Hindlimb muscle (tissue), 1 donor: Measurements from ENCODE around the gene MARK4. TPM values are rescaled to one million over a fixed set of nuclear protein-coding genes. Genes with fewer than 3 reads are reported as not detected.
"Not testable (repeated sequence)": the region's sequence is repeated elsewhere in the genome, so short reads cannot be mapped to it uniquely, and the experiment has no call there.

ENCODE experiments used
- DNase-seq: peaks from one replicate; pipeline ENCODE4 v3.0.0-alpha.2; 2013
- polyA plus RNA-seq: library from polyadenylated mRNA; unstranded; fragments of 120-200 nt; gene quantifications from one replicate; pipeline ENCODE4 v1.2.1, GENCODE V29; 2013; ENCODE audit not compliant: insufficient read length

The MARK4 gene
- polyA plus RNA-seq, result 39.1 TPM

DNA sequence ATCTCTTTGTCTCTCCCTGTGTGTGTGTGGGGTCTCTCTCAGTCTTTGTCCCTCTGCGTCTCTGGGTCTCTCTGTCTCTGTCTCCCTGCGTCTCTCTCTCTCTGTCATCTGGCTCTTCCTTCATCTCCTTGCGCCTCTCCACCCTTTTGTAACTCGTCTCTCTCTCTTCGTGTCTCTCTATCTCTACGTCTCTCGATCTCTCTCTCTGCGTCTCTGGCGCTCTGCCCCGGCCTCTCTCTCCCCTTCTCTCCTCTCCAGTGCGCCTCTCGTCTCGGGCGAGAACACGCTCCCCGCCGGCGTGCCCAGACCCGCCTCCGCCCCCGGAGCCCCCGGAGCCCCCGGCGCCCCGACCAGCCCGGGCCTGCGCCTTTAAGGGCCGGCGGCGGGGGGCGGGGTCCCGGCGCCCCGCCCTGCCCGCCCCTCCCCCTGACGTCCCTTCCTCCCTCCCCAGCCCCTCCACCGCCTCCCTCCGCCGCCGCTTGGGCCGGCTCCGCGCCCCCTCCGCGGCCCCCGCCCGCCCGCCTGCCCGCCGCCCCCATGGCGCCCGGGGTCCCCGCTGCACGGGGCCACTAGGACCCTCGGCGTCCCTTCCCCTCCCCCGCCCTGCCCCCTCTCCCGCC, at the start of gene MARK4:
MARK4 (plus strand) TSS at position 440 of the 620 bp plus-strand sequence. CDS start 318 bp downstream, outside the sequence.
- peak; percentile 58 for DNase-seq

DNA sequence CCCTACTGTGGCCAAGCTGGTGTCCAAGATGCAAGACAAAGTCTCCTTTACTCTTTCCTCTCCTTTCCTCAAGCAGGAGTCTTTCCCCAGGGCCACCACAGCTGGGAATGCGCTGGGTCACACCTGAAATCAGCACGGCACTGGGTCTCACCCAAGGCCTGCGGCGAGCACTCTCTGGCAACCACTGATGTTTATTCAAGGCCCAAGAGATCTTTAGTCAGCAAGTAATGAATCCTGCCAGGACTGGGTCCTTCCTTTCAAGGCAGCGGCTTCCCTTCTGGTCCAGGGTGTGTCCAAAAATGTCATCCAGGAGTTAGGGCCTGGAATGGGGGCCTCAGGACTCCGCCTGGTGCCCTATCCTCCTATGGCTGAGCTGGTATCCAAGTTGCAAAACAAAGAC, 48.4 kb upstream of the MARK4 start:
- no peak for DNase-seq

DNA sequence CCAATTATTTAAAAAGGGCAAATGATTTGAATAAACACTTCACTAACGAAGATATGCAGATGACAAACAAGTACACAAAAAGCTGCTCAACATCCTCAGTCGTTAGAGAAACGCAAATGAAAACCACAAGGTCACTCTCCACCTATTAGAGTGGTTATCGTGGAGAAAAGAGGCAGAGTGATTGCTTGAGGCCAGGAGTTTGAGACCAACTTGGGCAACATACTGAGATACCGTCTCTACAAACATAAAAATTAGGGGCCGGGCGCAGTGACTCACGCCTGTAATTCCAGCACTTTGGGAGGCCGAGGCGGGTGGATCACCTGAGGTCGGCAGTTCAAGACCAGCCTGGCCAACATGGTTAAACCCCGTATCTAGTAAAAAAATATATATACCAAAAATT, 45.3 kb upstream of the MARK4 start:
- no peak for DNase-seq

DNA sequence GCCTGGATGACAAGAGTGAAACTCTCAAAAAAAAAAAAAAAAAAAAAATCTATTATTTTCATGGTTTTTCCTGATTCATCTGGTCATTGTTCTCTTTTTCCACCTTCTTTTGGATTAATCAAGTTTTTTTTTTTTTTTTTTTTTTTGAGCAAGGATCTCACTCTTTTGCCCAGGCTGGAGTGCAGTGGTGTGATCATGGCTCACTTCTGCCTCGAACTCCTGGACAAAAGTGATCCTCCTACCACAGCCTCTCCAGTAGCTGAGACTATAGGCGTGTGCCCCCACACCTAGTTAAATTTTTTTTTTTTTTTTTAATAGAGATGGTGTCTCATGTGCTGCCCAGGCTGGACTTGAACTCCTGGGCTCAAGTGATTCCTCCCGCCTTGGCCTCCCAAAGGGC, 44.7 kb upstream of the MARK4 start:
- DNase-seq, result no peak

DNA sequence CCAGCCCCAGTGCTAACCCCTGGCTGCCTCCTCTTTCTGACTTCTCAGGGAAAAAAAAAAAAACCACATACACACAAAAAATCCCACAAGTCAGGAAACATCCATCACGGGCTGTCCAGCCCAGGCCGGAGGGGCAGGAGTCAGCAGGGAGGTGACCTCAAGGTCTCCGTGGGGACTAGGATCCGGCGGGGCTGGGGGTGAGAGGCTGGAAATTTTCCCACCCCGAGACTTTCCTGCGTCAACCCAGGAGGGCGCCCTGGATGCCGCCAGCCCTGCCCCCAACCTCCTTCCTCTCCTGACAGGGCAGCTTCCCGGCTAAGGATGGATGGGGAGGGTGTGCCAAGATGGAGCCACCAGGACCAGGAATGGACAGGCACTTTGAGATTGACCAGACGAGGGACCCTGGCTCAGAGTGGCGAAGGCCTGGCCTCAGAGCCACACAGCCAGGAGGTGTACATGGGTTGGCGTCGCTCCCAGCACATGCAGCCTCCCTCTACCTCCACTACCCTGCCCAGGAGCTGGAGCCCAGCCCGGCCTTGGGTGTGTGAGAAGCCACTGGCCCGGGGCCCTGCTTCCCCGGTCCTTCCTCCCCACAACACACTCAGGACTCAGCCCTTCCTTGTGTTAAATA, 39.2 kb upstream of the MARK4 start:
- DNase-seq, result peak; percentile 12

DNA sequence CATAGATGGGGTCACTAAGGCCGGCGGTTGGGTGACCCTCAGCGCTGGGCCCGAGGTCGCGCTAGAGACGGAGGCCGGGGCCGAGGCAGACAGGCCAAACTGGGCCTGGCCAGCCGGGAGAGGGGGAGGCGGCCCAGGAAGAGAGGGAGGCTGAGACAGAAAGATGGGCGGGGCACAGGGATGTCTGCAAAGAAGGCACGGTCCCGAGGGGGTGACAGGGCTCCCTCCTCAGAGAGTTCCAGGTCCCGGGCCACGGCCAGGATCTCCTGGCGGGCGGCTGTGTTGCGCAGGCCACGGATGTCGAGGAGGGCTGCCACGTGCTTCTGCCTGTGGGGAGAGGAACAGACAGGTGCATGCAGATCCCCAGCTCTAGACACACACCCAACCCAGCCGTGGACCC, 38.0 kb upstream of the MARK4 start:
- no peak for DNase-seq

DNA sequence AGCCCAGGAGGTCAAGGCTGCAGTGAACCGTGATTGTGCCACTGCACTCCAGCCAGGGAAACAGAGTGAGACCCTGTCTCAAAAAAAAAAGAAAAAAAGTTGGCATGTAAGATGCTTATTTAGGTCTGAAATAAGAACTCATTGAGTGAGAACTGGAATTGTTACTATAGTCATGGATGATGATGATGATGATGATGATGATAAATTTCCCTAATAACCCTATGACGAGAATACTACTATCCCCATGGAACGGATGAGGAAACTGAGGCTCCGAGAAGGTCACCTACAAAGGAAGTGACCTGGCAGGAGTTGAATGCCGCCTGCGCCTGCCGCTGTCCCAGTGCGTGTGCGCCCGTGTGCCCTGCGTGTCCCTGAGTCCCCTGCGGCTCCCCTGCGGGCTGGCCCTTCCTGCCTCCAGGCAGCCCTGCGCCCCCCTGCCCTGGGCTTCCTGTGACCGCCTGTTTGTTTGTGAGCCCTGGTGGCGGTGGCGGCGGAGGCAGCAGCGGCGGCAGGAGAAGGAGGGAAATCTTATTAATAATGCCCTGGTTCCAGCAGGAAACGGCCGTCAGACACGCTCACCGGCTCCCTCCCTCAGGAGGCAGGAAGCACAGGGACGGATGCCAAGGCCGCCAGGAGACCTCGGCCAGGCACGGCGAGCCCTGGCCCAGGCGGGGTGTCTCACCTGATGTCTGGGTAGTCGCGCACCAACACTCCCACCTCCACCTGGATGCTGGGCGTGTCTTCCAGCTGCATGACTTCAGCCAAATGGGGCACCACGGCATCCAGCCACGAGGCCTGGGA, 35.5 kb upstream of the MARK4 start:
- no peak for DNase-seq

DNA sequence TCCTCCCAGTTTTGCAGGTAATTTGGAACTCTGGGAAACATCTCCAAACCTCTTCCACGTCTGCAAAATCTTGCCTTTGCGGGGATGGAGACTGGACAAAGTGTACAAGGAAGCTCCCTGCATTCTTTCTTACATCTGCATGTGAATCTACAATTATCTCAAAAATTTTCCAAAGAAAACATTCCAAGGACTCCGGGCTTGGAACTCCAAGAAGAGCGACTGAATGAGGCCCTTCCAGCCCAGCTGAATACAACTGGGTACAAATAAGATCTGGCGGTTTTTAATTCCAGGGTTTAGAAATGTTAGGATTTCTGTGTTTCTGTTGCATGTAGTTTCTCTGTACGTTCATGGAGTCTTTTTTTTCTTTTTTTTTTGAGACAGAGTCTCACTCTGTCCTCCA, 34.4 kb upstream of the MARK4 start:
- peak; percentile 12 for DNase-seq

DNA sequence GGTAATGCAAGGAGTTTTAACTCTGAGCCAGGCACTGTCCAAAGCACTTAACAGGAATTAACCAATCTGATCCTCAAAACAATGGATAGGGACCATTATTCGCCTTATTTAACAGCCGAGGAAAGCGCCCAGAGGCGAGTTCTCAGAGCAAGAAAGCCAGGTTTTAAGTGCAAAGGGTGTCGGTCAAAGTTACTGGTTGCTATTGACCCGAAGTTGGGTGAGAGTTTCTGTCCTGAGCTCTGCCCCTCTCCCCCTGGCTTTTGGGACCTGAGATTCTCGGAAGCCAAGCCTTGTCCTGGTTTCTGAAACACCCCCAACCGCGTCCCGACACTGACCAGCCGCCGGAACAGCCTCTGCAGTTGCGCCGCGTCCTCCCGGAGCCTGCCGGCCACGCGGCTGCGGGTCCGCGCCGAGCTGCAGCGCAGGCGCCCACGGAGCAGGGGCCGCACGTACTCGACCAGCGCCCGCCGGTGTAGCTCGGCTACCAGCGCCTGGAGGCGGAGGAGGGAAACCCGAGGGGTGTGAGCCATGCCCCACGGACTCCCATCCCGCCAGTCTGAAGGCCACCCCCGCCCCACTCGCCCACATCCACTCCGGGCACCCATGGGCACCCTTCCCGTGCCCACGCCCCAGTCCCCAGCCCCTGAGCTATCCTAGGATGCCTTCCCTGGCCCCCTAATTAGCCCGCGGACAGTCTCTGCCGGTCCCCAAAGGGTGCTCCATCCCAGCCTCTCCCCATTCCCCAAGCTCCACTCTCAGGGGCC, 33.7 kb upstream of the MARK4 start:
- no peak for DNase-seq

DNA sequence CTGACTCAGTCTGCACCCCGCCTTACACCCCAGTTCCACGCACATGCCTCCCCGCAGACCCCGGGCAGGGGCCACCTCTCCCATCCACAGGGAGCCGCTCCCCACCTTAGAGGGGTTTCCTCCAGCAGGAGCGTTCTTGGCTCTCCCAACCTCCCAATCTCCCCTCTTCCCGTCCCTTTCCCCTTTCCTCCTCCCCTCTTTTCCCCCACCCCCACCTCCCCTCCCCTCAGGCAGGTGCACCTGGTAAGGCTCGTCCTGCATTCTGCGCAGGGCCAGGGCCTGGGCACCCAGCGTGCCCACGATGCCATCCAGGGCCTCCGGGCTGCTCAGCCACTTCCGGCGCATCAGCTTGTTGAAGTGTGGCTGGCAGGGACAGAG, 33.1 kb upstream of the MARK4 start:
- DNase-seq, result no peak

DNA sequence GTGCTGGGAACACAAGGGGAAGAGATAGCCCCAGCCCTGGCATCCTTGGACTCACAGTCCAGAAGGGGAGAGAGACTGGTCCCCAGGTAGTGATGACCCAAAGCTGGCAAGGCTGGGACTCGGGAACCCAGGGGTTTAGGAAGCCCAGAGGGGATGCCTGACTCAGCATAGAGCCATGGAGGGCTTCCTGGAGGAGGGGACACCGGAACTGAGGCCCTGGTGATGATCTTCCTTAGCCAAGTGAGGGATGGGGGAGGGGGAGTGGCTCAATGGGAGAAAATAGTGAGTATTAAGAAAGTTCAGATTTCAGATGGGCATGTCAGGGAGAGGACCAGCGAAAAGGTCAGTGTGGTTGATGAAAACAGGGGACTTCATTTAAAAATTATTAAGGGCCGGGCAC, 32.6 kb upstream of the MARK4 start:
- DNase-seq, result no peak

DNA sequence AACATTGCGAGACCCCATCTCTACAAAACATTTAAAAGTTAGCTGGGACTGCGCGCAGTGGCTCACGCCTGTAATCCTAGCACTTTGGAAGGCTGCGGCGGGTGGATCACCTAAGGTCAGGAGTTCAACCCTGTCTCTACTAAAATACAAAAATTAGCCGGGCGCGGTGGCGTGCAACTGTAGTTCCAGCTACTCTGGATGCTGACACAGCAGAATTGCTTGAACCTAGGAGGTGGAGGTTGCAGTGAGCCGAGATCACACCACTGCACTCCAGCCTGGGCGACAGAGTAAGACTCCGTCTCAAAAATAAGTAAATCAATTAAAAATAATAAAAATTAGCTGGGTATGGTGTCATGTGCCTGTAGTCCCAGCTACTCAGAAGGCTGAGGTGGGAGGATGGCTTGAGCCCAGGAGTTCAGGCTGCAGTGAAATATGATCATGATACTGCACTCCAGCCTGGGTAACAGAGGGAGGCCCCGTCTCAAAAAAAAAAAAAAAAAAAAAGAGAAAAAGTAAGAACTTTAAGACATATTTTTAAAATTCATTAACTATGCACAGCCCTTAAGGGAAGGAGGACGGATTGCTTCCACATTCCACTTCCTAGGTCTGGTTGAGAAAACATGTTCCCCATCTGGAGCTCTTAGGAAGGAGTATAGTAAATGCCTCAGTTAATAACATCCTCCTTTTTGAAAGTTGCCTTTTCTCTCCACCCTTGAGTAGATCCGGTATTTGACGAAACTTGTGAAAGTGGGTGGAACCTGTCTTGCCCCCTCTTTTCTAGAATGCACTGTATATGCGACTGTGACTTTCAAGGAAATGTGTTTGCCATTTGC, 31.9 kb upstream of the MARK4 start:
- no peak for DNase-seq

DNA sequence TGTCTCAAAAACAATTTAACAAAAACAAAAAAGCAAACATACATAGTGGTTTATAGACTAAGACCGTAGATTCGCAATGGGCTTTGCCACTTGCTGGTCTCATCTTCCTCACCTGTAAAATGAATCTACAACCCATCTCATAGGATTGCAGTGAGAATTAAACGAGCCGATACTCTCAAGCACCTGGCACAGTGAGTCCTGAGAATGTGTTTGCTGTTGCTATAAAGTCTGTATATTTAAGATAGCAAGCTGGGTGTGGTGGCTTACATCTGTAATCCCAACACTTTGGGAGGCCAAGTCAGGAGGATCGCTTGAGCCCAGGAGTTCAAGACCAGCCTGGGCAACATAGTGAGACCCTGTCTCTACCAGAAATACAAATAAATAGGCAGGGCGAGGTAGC, 28.3 kb upstream of the MARK4 start:
- no peak for DNase-seq

DNA sequence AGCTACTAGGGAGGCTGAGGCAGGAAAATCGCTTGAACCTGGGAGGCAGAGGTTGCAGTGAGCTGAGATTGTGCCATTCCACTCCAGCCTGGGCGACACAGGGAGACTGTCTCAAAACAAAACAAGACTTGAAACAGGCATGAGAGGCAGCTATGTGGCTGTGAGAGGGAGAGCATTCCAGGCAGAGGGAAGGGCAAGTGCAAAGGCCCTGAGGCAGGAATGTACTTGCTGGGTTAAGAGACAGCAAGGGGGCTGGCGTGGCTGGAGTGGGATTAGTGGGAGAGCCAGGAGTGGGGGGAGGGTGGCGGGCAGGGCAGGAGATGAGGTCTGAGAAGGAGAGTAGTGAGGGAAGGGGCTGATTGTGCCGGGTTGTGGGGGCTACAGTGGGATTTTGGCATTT, 27.2 kb upstream of the MARK4 start:
- DNase-seq, result no peak

DNA sequence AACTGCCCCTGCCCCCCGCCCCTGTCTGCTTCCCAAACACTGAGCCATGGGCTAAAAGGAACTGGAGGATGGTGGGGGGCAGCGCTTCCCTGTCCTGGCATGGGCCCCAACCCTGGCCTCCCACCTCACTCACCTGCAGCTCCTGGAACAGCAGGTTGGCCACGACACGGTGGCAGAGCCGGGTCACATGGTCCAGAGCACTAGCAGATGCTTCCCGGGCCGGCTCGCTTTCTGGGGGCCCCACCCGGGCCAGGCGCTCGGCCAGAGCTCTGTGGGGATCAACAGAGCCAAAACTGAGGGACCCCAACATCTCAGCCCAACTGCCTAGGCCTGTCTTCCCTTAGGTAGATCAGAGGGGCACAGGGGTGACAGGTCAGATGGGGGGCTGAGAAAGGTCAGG, 26.4 kb upstream of the MARK4 start:
- DNase-seq, result no peak

DNA sequence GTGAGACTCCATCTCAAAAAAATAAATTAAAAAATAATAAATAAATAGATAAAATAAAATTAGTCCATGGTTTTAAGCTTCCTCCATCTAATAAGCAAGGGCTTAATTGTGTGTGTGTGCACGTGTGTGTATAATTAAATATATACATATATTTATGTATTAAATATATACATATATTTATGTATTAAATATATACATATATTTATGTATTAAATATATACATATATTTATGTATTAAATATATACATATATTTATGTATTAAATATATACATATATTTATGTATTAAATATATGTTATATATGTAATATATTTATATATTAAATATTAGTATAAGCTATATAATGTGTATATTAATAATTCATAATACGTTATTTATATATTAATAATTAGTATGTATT, 22.0 kb upstream of the MARK4 start:
- DNase-seq, result not testable (repeated sequence)

DNA sequence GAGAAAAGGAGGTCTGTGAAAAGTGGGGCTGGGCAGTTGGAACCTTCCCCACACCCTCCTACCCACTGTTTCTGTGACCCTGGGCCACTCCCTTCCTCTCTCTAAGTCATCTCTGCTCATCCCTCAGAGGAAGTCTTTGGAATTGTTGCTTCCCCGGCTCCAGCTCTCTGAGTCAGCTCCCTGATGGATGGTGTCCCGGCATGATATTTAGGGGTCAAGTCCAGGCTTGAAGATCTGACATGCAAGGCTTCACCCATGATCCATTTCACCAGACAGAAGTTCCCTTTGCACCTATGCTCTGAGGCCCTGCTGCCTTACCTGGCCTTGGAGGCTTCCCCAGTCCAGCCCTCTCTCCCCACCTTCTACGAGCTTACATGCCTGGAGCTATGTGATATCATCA, 19.2 kb upstream of the MARK4 start:
- no peak for DNase-seq

DNA sequence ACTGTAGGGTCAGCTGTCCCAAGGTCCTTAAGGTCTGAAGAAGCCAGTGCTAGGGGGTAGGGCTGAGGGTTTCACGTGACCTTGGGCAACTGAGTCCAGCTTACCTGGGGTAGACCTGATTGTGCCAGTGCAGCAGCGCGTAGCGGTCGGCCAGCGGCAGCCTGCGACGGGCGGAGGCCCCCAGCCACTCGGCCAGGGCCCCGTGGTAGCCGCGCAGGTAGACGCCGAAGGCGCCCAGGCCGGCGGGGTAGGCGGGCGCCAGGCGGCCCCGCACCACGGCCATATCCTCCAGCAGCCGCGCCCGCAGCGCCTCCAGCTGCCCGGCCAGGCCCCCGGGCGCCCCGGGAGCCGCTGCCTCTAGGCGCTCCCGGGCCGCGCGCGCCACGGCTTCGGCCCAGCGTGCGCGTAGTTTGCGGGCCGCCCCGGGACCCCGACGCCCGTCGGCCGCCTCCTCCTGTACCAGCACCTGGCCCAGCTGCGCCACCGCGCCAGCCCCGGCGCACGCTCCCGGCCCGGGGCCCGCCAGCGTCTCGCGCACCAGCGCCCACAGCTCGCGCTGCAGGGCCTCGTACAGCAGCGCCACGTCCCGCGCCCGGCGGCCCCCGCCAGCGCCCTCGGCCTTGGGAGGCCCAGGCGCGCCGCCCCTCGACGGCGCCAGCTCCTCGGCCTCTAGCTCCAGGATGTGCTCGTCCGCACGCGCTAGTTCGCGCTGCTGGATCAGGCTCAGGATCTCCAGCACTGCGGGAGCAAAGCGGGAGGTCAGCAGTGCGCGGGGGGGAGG, 16.8 kb upstream of the MARK4 start:
- DNase-seq, result no peak

DNA sequence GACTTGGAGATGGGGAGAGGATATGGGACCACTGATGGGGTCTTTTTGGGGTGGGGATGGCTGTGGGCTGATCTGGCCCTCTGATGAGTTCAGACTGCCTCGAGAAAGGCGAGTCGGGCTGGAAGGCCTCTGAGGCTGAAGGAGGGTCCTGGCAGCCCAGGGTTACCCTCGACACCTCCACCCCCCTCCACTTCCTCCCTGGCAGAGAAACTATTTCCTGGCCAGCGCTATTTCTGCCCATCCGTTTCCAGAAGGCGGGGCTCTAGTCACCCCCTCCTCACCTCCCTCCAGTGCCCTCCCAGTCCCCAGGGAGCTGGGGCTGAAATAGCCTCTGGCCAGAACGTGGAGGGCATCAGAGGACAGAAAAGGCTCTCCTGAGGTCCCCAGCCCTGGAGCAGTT, 15.6 kb upstream of the MARK4 start:
- DNase-seq, result no peak

DNA sequence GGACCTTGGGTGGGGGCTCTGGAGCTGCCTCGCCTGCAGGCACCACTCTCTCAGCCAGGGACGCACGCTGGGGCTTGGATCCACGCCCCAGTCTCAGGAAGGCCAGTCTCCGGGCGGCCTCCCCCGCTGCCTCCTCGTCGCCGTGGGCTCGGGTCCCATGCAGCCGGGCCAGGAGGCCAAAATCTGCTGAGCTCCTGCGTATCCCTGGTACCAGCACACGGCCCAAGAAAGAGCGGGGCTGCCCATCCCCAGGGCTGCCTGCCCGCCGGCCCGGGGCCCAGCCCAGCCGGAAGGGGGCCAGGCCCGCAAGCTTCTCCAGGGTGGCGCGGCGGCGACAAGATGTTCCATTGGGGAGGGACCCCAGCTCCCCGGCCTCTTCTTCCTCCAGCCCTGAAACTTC, 12.5 kb upstream of the MARK4 start:
- DNase-seq, result no peak

DNA sequence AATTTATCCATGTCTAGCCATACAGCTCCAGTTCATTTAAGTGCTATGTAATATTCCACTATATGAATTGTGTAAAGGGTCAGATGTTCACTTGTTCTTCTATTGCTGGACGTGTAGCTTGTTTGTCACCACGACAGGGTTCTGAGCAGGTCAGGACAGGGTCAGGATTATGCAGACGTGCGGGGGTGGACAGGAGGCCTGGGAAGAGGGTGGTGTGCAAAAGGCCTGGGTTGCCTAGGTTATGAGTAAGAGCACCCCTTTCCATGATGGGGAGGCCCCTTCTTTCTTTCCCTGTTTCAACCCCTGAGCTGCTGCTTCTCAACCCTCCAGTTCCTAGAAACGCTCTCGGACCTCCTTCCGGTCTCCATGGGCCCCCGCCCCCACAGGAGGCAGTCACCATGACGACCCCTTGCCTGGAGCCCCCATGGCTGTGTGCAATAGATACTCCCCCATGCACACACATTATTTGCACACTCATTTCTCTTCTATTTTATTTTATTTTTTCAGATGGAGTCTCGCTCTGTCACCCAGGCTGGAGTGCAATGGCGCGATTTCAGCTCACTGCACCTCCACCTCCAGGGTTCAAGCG, 7.8 kb upstream of the MARK4 start:
- DNase-seq, result no peak
